ENCODE results near the gene OTUB2.
A peak's percentile ranks its signal among the peaks of the same experiment; 100 is the strongest.

OTUB2 gene

GRCh38 chr14:94024549-94024948 is 1.6 kb upstream of the OTUB2 start:
- no peak overlapping the region for H3K4me3 ChIP-seq (ENCODE audit: low read length)
- no peak overlapping the region for H3K27ac ChIP-seq (ENCODE audit: low read length)
- peaks cover 2% of the 10 kb centered on the region; the same call in 1 of the 2 replicates for H3K27me3 ChIP-seq (ENCODE audit: low read depth, low read length)
- no peaks in the 10 kb centered on the region for H4K20me1 ChIP-seq (ENCODE audit: insufficient read depth, low read length)
- H3K79me2 ChIP-seq (ENCODE audit: low read length): no peaks in the 10 kb centered on the region
- no peaks in the 10 kb centered on the region for H3K9me3 ChIP-seq (ENCODE audit: insufficient read depth, low read length)
- no peaks in the 10 kb centered on the region for H3K4me1 ChIP-seq (ENCODE audit: low read length)
- no peak overlapping the region for H3K9ac ChIP-seq (ENCODE audit: low read length)
- no peak for TF ChIP-seq EZH2phosphoT487 (IDR thresholded peaks at IDR 0.05; ENCODE audit: low read depth)
- TF ChIP-seq, protein P1, sequence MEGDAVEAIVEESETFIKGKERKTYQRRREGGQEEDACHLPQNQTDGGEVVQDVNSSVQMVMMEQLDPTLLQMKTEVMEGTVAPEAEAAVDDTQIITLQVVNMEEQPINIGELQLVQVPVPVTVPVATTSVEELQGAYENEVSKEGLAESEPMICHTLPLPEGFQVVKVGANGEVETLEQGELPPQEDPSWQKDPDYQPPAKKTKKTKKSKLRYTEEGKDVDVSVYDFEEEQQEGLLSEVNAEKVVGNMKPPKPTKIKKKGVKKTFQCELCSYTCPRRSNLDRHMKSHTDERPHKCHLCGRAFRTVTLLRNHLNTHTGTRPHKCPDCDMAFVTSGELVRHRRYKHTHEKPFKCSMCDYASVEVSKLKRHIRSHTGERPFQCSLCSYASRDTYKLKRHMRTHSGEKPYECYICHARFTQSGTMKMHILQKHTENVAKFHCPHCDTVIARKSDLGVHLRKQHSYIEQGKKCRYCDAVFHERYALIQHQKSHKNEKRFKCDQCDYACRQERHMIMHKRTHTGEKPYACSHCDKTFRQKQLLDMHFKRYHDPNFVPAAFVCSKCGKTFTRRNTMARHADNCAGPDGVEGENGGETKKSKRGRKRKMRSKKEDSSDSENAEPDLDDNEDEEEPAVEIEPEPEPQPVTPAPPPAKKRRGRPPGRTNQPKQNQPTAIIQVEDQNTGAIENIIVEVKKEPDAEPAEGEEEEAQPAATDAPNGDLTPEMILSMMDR (IDR thresholded peaks at IDR 0.05; ENCODE audit: low read depth, low read length): no peak
- H2AFZ ChIP-seq (ENCODE audit: low read depth, low read length): no peak overlapping the region
- no peak overlapping the region for H3K4me2 ChIP-seq (ENCODE audit: low read length)
- no peaks in the 10 kb centered on the region for H3K36me3 ChIP-seq (replicated peaks; ENCODE audit: low read depth, low read length)

- Histone ChIP-seq H3K9ac (ENCODE audit: low read length) (peak overlapping the region; percentile 12; the same call in 1 of the 2 replicates), H3K4me3 (ENCODE audit: low read length) (peak overlapping the region; percentile 80), H3K4me2 (ENCODE audit: low read length) (peak overlapping the region; percentile 66), H3K27me3 (ENCODE audit: low read depth, low read length) (no peaks in the 10 kb centered on the region), H3K36me3 (replicated peaks; ENCODE audit: low read depth, low read length) (no peaks in the 10 kb centered on the region), H3K27ac (ENCODE audit: low read length) (no peak overlapping the region), H3K79me2 (ENCODE audit: low read length) (no peaks in the 10 kb centered on the region), H3K4me1 (ENCODE audit: low read length) (no peaks in the 10 kb centered on the region), H2AFZ (ENCODE audit: low read depth, low read length) (peak overlapping the region; percentile 96), H3K9me3 (ENCODE audit: insufficient read depth, low read length) (no peaks in the 10 kb centered on the region), H4K20me1 (ENCODE audit: insufficient read depth, low read length) (no peaks in the 10 kb centered on the region)
- TF ChIP-seq EZH2phosphoT487 (IDR thresholded peaks at IDR 0.05; ENCODE audit: low read depth): no peak
- TF ChIP-seq, protein P1 (IDR thresholded peaks at IDR 0.05; ENCODE audit: low read depth, low read length): no peak
These were observed 420 bp upstream of the OTUB2 start for GRCh38 chr14:94025720-94026119.

GRCh38 chr14:94026889-94027469 is 839 bp downstream of the OTUB2 start:
- Histone ChIP-seq H3K4me1 (ENCODE audit: low read length) (no peaks in the 10 kb centered on the region), H3K9ac (ENCODE audit: low read length) (no peak overlapping the region), H2AFZ (ENCODE audit: low read depth, low read length) (0 out of 2 replicates have a peak overlapping the region, but pooled peaks have one; percentile 30), H3K79me2 (ENCODE audit: low read length) (no peaks in the 10 kb centered on the region), H3K27ac (ENCODE audit: low read length) (no peak overlapping the region), H3K36me3 (replicated peaks; ENCODE audit: low read depth, low read length) (no peaks in the 10 kb centered on the region), H3K4me3 (ENCODE audit: low read length) (peak overlapping the region; percentile 80), H3K4me2 (ENCODE audit: low read length) (peak overlapping the region; percentile 66), H3K27me3 (ENCODE audit: low read depth, low read length) (no peaks in the 10 kb centered on the region), H3K9me3 (ENCODE audit: insufficient read depth, low read length) (no peaks in the 10 kb centered on the region), H4K20me1 (ENCODE audit: insufficient read depth, low read length) (no peaks in the 10 kb centered on the region)
- no peak for TF ChIP-seq EZH2phosphoT487 (IDR thresholded peaks at IDR 0.05; ENCODE audit: low read depth)
- TF ChIP-seq, protein P1 (IDR thresholded peaks at IDR 0.05; ENCODE audit: low read depth, low read length): no peak

GRCh38 chr14:94027566-94028449 is 1.7 kb downstream of the OTUB2 start:
- Histone ChIP-seq H3K27me3 (ENCODE audit: low read depth, low read length) (no peaks in the 10 kb centered on the region), H3K27ac (ENCODE audit: low read length) (no peak overlapping the region), H3K9me3 (ENCODE audit: insufficient read depth, low read length) (no peaks in the 10 kb centered on the region), H4K20me1 (ENCODE audit: insufficient read depth, low read length) (no peaks in the 10 kb centered on the region), H3K4me1 (ENCODE audit: low read length) (no peaks in the 10 kb centered on the region), H3K79me2 (ENCODE audit: low read length) (no peaks in the 10 kb centered on the region), H3K4me3 (ENCODE audit: low read length) (no peak overlapping the region), H3K9ac (ENCODE audit: low read length) (no peak overlapping the region), H3K36me3 (replicated peaks; ENCODE audit: low read depth, low read length) (no peaks in the 10 kb centered on the region), H2AFZ (ENCODE audit: low read depth, low read length) (no peak overlapping the region), H3K4me2 (ENCODE audit: low read length) (no peak overlapping the region)
- TF ChIP-seq, protein P1 (IDR thresholded peaks at IDR 0.05; ENCODE audit: low read depth, low read length): no peak
- no peak for TF ChIP-seq EZH2phosphoT487 (IDR thresholded peaks at IDR 0.05; ENCODE audit: low read depth)
